Heart left ventricle (tissue), 16 donors: ENCODE measurements around the gene TTC27. TPM values are rescaled to one million over a fixed set of nuclear protein-coding genes. Genes with fewer than 3 reads are reported as not detected.

ENCODE experiments used
- ATAC-seq, 4 donors: fragments of 200-7000 bp; cut with Tn5 transposase; one replicate each; pipeline ENCODE4 v1.9.1; 2020 to 2022; ENCODE audit warnings: moderate library complexity in 4 of 4, mild to moderate bottlenecking in 3 of 4, moderate number of reproducible peaks in 1 of 4
- DNase-seq, 5 donors: peaks; one replicate each; pipeline ENCODE4 v3.0.0-alpha.2; 2020
- H3K27ac ChIP-seq, 12 donors: fragments of 200-600 bp; sonication (generic) in 4 of 12; one replicate each; pipeline versions ENCODE4 v1.5.0 to v1.8.0; 2016 to 2022; ENCODE audit warnings: mild to moderate bottlenecking in 2 of 12
- H3K27me3 ChIP-seq, 9 donors: fragments of 200-600 bp; sonication (generic) in 2 of 9; one replicate each; pipeline versions ENCODE4 v1.5.1 to v1.8.0; 2016 to 2022; ENCODE audit warnings: mild to moderate bottlenecking in 3 of 9
- H3K36me3 ChIP-seq, 9 donors: fragments of 200-600 bp; sonication (generic) in 2 of 9; one replicate each; pipeline versions ENCODE4 v1.5.0 to v1.8.0; 2018 to 2022; ENCODE audit warnings: mild to moderate bottlenecking in 2 of 9
- H3K4me1 ChIP-seq, 12 donors: fragments of 200-600 bp; sonication (generic) in 4 of 12; one replicate each; pipeline versions ENCODE4 v1.5.0 to v1.8.0; 2016 to 2022; ENCODE audit warnings: mild to moderate bottlenecking in 3 of 12
- H3K4me3 ChIP-seq, 12 donors: fragments of 200-600 bp; sonication (generic) in 4 of 12; one replicate each; pipeline versions ENCODE4 v1.5.0 to v1.8.0; 2017 to 2022; ENCODE audit warnings: mild to moderate bottlenecking in 9 of 12, moderate library complexity in 4 of 12
- H3K9me3 ChIP-seq, 12 donors: fragments of 200-600 bp; sonication (generic) in 4 of 12; one replicate each; pipeline versions ENCODE4 v1.5.0 to v1.8.0; 2016 to 2022; ENCODE audit warnings: mild to moderate bottlenecking in 1 of 12
- POLR2A ChIP-seq, 2 donors: fragments of 450-650 bp; IDR thresholded peaks; one replicate each; pipeline ENCODE4 v1.6.1; 2017; ENCODE audit warnings: antibody characterized with exemption in 2 of 2, mild to moderate bottlenecking in 2 of 2, moderate library complexity in 2 of 2
- WGBS, 4 donors: extraction: QIAGEN DNeasy Blood & Tissue Kit in 2 of 4; methylation state at CpG; one replicate each; pipeline versions ENCODE4 v1.1.5 to v1.1.7; 2013 to 2018; 5-methylcytosine and 5-hydroxymethylcytosine counted together
- intact Hi-C, 10 donors: fragments of 100-400 bp; cut with DNase I; formaldehyde crosslinking; loops; one replicate each; pipeline versions ENCODE4 v1.11.1 to v1.14.2; 2022
- polyA plus RNA-seq, 2 donors: library from polyadenylated mRNA; stranded (reverse); fragments of 200-250 nt; gene quantifications; one replicate each; pipeline ENCODE4 v1.2.3, GENCODE V29; 2013
- total RNA-seq, 9 donors: library from RNA; depleted of rRNA in 2 of 9; stranded (reverse); fragments of >200 nt in 2 of 9; fragmentation: NEBNext Ultra II Directional in 3 of 9; extraction: Animal tissue kit (Norgen Biotek cat#: 25700) in 3 of 9; gene quantifications; one replicate each; pipeline versions ENCODE4 v1.1.0 to v1.2.4, GENCODE V29; 2016 to 2023
- TF ChIP-seq, protein P1 (sequence below), 12 donors: fragments of 200-600 bp; sonication (generic) in 4 of 12; IDR thresholded peaks; one replicate each; pipeline versions ENCODE4 v1.5.0 to v1.8.0; 2018 to 2022; ENCODE audit warnings: antibody characterized with exemption in 12 of 12, mild to moderate bottlenecking in 5 of 12
- donor health status: ischemic (EF 13 %, LVEDD 7.1; RV severe dilation, severe dysfunction).
- donor health status: healthy with polysubstance abuse.
- donor health status: DM: no; HTN: yes; CAD: no.
- donor health status: DM: no; HTN: no; CAD: no.
- donor health status: ischemic (EF 25% LVEDD 6.9; RV normal size, moderate dysfunction).
- donor health status: ischemic (EF 25% LVEDD 5.7; RV mildly dilated, moderate dysfunction).
- donor health status: healthy.
- donor health status: DM: yes; HTN: yes; CAD: no.
- donor health status: ischemic (EF 35%, LVEDD 5.7; RV mildly dilated, moderate dysfunction).
- donor health status: nonischemic (EF 11% LVEDD 7.7; RV severe dilation, severe dysfunction).
- donor health status: DM: yes; HTN: yes; CAD: no.
- donor health status: PGD.
- donor health status: ischemic (EF 29% LVEDD 5.4; RV normal size, mild dysfunction).
- donor health status: nonischemic (EF 23%, LVEDD 6.1; RV moderate dilation, normal function).

The TTC27 gene
- total and polyA plus RNA-seq, 11 donors, result 5.2 to 18.1 (median 11.0) TPM

DNA sequence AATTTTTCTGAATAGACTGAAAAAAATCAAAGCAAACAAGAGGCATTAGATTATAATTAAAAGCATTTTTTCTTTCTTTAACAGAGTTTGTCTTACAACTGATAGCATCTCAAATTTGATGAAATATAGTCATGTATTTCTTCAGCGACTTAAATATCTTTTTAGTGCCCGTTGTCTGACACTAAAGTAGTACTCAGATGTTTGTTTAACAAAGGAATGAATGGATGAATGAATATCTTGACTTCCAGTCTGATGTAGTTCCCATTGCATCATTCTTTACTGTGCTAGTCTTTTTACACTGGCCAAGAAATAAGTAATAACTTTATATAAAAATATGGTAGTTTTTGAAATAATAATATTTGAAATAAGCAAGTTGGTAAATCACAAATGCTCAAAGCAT is 111.1 kb downstream of the TTC27 start:
- Histone ChIP-seq H3K4me3 (no peak overlapping the region), H3K36me3 (peaks cover 0 to 22% (median 8%) of the 10 kb centered on the region in 9 donors), H3K4me1 (peaks cover 0 to 27% (median 9%) of the 10 kb centered on the region in 12 donors), H3K9me3 (no peaks in the 10 kb centered on the region), H3K27me3 (no peaks in the 10 kb centered on the region), H3K27ac (no peak overlapping the region)
- DNase-seq (no peak), ATAC-seq (peak in 1 of 4 donors; percentile 44)
- TF ChIP-seq, protein P1, sequence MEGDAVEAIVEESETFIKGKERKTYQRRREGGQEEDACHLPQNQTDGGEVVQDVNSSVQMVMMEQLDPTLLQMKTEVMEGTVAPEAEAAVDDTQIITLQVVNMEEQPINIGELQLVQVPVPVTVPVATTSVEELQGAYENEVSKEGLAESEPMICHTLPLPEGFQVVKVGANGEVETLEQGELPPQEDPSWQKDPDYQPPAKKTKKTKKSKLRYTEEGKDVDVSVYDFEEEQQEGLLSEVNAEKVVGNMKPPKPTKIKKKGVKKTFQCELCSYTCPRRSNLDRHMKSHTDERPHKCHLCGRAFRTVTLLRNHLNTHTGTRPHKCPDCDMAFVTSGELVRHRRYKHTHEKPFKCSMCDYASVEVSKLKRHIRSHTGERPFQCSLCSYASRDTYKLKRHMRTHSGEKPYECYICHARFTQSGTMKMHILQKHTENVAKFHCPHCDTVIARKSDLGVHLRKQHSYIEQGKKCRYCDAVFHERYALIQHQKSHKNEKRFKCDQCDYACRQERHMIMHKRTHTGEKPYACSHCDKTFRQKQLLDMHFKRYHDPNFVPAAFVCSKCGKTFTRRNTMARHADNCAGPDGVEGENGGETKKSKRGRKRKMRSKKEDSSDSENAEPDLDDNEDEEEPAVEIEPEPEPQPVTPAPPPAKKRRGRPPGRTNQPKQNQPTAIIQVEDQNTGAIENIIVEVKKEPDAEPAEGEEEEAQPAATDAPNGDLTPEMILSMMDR (IDR thresholded peaks at IDR 0.05), result no peak
- TF ChIP-seq POLR2A (IDR thresholded peaks at IDR 0.05), result no peak
- intact Hi-C loops, result no loop called here
- WGBS, 4 donors, result 70 to 77% (median 73%) methylated on average over 2 of the region's 2 CpGs

- no peak for ATAC-seq
- H3K36me3 ChIP-seq, result peaks cover 0 to 22% (median 8%) of the 10 kb centered on the region in 9 donors
- no peak overlapping the region for H3K4me3 ChIP-seq
- H3K27me3 ChIP-seq, result no peaks in the 10 kb centered on the region
- no peak overlapping the region for H3K27ac ChIP-seq
- intact Hi-C loops, result no loop called here
- H3K4me1 ChIP-seq, result peaks cover 0 to 27% (median 9%) of the 10 kb centered on the region in 12 donors
- no peak for DNase-seq
- H3K9me3 ChIP-seq, result no peaks in the 10 kb centered on the region
- WGBS, 4 donors, result 66 to 77% (median 69%) methylated on average over 2 of the region's 2 CpGs
- no peak for TF ChIP-seq POLR2A (IDR thresholded peaks at IDR 0.05)
- TF ChIP-seq, protein P1 (IDR thresholded peaks at IDR 0.05), result no peak
These were observed 111.8 kb downstream of the TTC27 start for GRCh38 chr2:32739664-32740063.

GRCh38 chr2:32741575-32741974 is 113.7 kb downstream of the TTC27 start:
- 88 to 100% (median 97%) methylated on average over 1 of the region's 1 CpG for WGBS, 4 donors
- intact Hi-C loops, result no loop called here
- peaks cover 0 to 19% (median 5%) of the 10 kb centered on the region in 9 donors for H3K36me3 ChIP-seq
- H3K4me1 ChIP-seq, result peaks cover 0 to 41% (median 15%) of the 10 kb centered on the region in 12 donors
- H3K9me3 ChIP-seq, result no peaks in the 10 kb centered on the region
- no peaks in the 10 kb centered on the region for H3K27me3 ChIP-seq
- H3K4me3 ChIP-seq, result no peak overlapping the region
- H3K27ac ChIP-seq, result no peak overlapping the region
- no peak for ATAC-seq
- DNase-seq, result no peak
- no peak for TF ChIP-seq POLR2A (IDR thresholded peaks at IDR 0.05)
- TF ChIP-seq, protein P1 (IDR thresholded peaks at IDR 0.05), result no peak

DNA sequence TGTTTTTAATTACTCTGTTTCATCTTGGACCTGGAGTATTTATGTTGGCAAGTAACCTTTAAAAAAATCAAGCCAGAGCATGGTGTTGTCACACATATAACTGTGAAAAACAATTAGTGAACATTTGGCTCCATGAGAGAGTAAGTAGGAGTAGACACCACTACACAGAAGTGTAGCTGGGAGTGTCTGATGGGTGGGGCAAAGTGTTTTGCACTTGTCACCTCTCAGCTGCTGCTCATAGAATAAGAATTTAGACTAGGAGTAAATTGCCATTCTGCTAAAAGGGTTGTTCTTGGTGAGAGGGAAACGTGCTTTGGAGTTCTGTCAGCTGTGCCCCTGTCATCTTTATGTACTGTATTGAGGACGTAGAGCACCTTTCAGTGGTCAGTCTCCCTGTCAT is 114.5 kb downstream of the TTC27 start:
- intact Hi-C loops, result no loop called here
- ATAC-seq (peak in 2 of 4 donors; percentile 40 to 45), DNase-seq (no peak)
- WGBS, 4 donors, result 52 to 67% (median 64%) methylated on average over 2 of the region's 2 CpGs
- Histone ChIP-seq H3K4me1 (peaks cover 0 to 41% (median 15%) of the 10 kb centered on the region in 12 donors), H3K9me3 (peaks cover 0 to 7% (median 2%) of the 10 kb centered on the region in 12 donors), H3K4me3 (no peak overlapping the region), H3K27me3 (no peaks in the 10 kb centered on the region), H3K27ac (peak overlapping the region in 1 of 12 donors; percentile 8), H3K36me3 (peaks cover 0 to 13% (median 4%) of the 10 kb centered on the region in 9 donors)
- TF ChIP-seq POLR2A (IDR thresholded peaks at IDR 0.05), result no peak
- TF ChIP-seq, protein P1 (IDR thresholded peaks at IDR 0.05), result no peak
